WTC11 (cell line): ENCODE results near the gene NOPCHAP1. TPM values are rescaled to one million over a fixed set of nuclear protein-coding genes. Genes with fewer than 3 reads are reported as not detected.

Source experiments
- ATAC-seq: fragments of 200-7000 bp; cut with Tn5 transposase; 2 replicates; pipeline ENCODE4 v1.10.0; 2021; ENCODE audit warnings: mild to moderate bottlenecking, moderate library complexity
- CTCF ChIA-PET: fragments of 300-600 bp; sonication (Branson Sonifier 250); formaldehyde crosslinking; loops from one replicate; lab custom pipeline; 2021; ENCODE audit warnings: antibody characterized with exemption; lab: Charles Lee
- POLR2A ChIA-PET: fragments of 350-600 bp; sonication (Branson Sonifier 250); formaldehyde crosslinking; loops from one replicate; lab custom pipeline; 2021; ENCODE audit warnings: antibody characterized with exemption; lab: Charles Lee
- DNase-seq: peaks from one replicate; pipeline ENCODE4 v3.0.0; 2021; ENCODE audit warnings: low spot score
- H3K27ac Mint-ChIP-seq: 2 replicates; pipeline ENCODE4 v1.8.0; 2021; ENCODE audit warnings: mixed read lengths
- H3K27me3 Mint-ChIP-seq: 2 replicates; pipeline ENCODE4 v1.8.0; 2021; ENCODE audit warnings: low read depth, mild to moderate bottlenecking, moderate library complexity, mixed read lengths
- H3K36me3 Mint-ChIP-seq: 2 replicates; pipeline ENCODE4 v1.8.0; 2021; ENCODE audit warnings: mixed read lengths
- H3K4me1 Mint-ChIP-seq: 2 replicates; pipeline ENCODE4 v1.8.0; 2022; ENCODE audit warnings: mixed read lengths
- H3K4me3 Mint-ChIP-seq: 2 replicates; pipeline ENCODE4 v1.8.0; 2021; ENCODE audit warnings: mild to moderate bottlenecking, moderate library complexity, mixed read lengths
- H3K9me3 Mint-ChIP-seq: 2 replicates; pipeline ENCODE4 v1.8.0; 2021; ENCODE audit warnings: mixed read lengths
- ATF1 ChIP-seq: sonication (generic); formaldehyde crosslinking; IDR thresholded peaks from 2 replicates; pipeline ENCODE4 v1.8.1; 2023; ENCODE audit warnings: mild to moderate bottlenecking, moderate library complexity, missing genetic modification reagents
- CBFB ChIP-seq: sonication (generic); formaldehyde crosslinking; IDR thresholded peaks from 2 replicates; pipeline ENCODE4 v1.8.1; 2022; ENCODE audit warnings: mild to moderate bottlenecking, low read depth, missing genetic modification reagents
- EMX1 ChIP-seq: fragments of 250-450 bp; sonication (Bioruptor Pico); IDR thresholded peaks from 2 replicates; pipeline ENCODE4 v1.8.0; 2021; ENCODE audit warnings: mild to moderate bottlenecking
- ESRRA ChIP-seq: sonication (generic); formaldehyde crosslinking; IDR thresholded peaks from 2 replicates; pipeline ENCODE4 v1.8.1; 2022; ENCODE audit warnings: mild to moderate bottlenecking, missing genetic modification reagents, borderline replicate concordance
- FOXJ3 ChIP-seq: sonication (generic); formaldehyde crosslinking; IDR thresholded peaks from 2 replicates; pipeline ENCODE4 v1.9.0; 2021; ENCODE audit warnings: missing genetic modification reagents, mild to moderate bottlenecking, borderline replicate concordance
- FOXK1 ChIP-seq: sonication (generic); formaldehyde crosslinking; IDR thresholded peaks from 2 replicates; pipeline ENCODE4 v1.8.0; 2022; ENCODE audit warnings: mild to moderate bottlenecking, moderate library complexity, missing genetic modification reagents
- FOXP1 ChIP-seq: sonication (generic); formaldehyde crosslinking; IDR thresholded peaks from 2 replicates; pipeline ENCODE4 v1.8.0; 2022; ENCODE audit warnings: missing genetic modification reagents, mild to moderate bottlenecking, moderate library complexity, borderline replicate concordance
- GRHL2 ChIP-seq: fragments of 250-450 bp; sonication (Bioruptor Pico); IDR thresholded peaks from 2 replicates; pipeline ENCODE4 v1.8.0; 2022; ENCODE audit warnings: mild to moderate bottlenecking, moderate library complexity; ENCODE audit not compliant: insufficient replicate concordance, severe bottlenecking
- GTF2I ChIP-seq: fragments of 250-450 bp; sonication (Bioruptor Pico); conservative IDR thresholded peaks from 2 replicates; pipeline ENCODE4 v1.4.0; 2021; ENCODE audit warnings: mild to moderate bottlenecking
- IRF2 ChIP-seq: sonication (generic); formaldehyde crosslinking; IDR thresholded peaks from 2 replicates; pipeline ENCODE4 v1.8.0; 2022; ENCODE audit warnings: low read depth, missing genetic modification reagents, borderline replicate concordance
- JAZF1 ChIP-seq: fragments of 250-450 bp; sonication (Bioruptor Pico); IDR thresholded peaks from 2 replicates; pipeline ENCODE4 v1.9.0; 2021; ENCODE audit warnings: moderate library complexity, mild to moderate bottlenecking, inconsistent platforms
- USF1 ChIP-seq: sonication (generic); formaldehyde crosslinking; IDR thresholded peaks from 2 replicates; pipeline ENCODE4 v1.8.0; 2022; ENCODE audit warnings: mild to moderate bottlenecking, missing genetic modification reagents
- ZNF121 ChIP-seq: sonication (generic); formaldehyde crosslinking; IDR thresholded peaks from 2 replicates; pipeline ENCODE4 v1.8.0; 2023; ENCODE audit warnings: missing genetic modification reagents
- ZNF416 ChIP-seq: fragments of 250-450 bp; sonication (Bioruptor Pico); IDR thresholded peaks from 2 replicates; pipeline ENCODE4 v1.9.0; 2021; ENCODE audit warnings: mild to moderate bottlenecking, inconsistent platforms
- ZNF423 ChIP-seq: fragments of 250-450 bp; sonication (Bioruptor Pico); IDR thresholded peaks from 2 replicates; pipeline ENCODE4 v2.1.2; 2022; ENCODE audit warnings: mild to moderate bottlenecking, moderate library complexity
- total RNA-seq: library from RNA; stranded (reverse); gene quantifications from 3 replicates; pipeline ENCODE4 v1.2.3, GENCODE V29; 2021
- TF ChIP-seq, protein P1 (sequence below): sonication (generic); formaldehyde crosslinking; IDR thresholded peaks from 2 replicates; pipeline ENCODE4 v1.8.1; 2022; ENCODE audit warnings: low read depth, missing genetic modification reagents, borderline replicate concordance
- TF ChIP-seq, protein P2 (sequence below): sonication (generic); formaldehyde crosslinking; IDR thresholded peaks from 2 replicates; pipeline ENCODE4 v1.8.0; 2023; ENCODE audit warnings: missing genetic modification reagents, mild to moderate bottlenecking, borderline replicate concordance
- TF ChIP-seq, protein P3 (sequence below): sonication (generic); formaldehyde crosslinking; IDR thresholded peaks from 2 replicates; pipeline ENCODE4 v1.8.1; 2022; ENCODE audit warnings: low read depth, mild to moderate bottlenecking, moderate library complexity, missing genetic modification reagents, borderline replicate concordance
- TF ChIP-seq, protein P4 (sequence below): sonication (generic); formaldehyde crosslinking; IDR thresholded peaks from 2 replicates; pipeline ENCODE4 v1.8.1; 2022; ENCODE audit warnings: mild to moderate bottlenecking, moderate library complexity, missing genetic modification reagents

The NOPCHAP1 gene
- total RNA-seq, 1 experiment from 2014 or later: 34.8 TPM

- TF ChIP-seq ATF1 (CRISPR knock-in tag): no peak
- TF ChIP-seq FOXK1 (CRISPR knock-in tag): no peak
- no peak for TF ChIP-seq ZNF423
- no peak for TF ChIP-seq FOXJ3
- TF ChIP-seq GRHL2 (CRISPR knock-in tag): no peak
- no peak for TF ChIP-seq JAZF1
- no peak for TF ChIP-seq ESRRA (CRISPR knock-in tag)
- TF ChIP-seq USF1 (CRISPR knock-in tag): no peak
- TF ChIP-seq, protein P1, sequence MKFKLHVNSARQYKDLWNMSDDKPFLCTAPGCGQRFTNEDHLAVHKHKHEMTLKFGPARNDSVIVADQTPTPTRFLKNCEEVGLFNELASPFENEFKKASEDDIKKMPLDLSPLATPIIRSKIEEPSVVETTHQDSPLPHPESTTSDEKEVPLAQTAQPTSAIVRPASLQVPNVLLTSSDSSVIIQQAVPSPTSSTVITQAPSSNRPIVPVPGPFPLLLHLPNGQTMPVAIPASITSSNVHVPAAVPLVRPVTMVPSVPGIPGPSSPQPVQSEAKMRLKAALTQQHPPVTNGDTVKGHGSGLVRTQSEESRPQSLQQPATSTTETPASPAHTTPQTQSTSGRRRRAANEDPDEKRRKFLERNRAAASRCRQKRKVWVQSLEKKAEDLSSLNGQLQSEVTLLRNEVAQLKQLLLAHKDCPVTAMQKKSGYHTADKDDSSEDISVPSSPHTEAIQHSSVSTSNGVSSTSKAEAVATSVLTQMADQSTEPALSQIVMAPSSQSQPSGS (CRISPR knock-in tag): no peak
These were observed 5.5 kb downstream of the NOPCHAP1 start (continued) for GRCh38 chr12:104991565-104992128.

GRCh38 chr12:104994336-104994735 is 8.2 kb downstream of the NOPCHAP1 start:
- Mint-ChIP-seq H3K36me3 (peaks cover 90% of the 10 kb centered on the region), H3K4me1 (no peaks in the 10 kb centered on the region), H3K4me3 (no peak overlapping the region), H3K27ac (no peak overlapping the region), H3K27me3 (no peaks in the 10 kb centered on the region), H3K9me3 (no peaks in the 10 kb centered on the region)
- POLR2A ChIA-PET: no interaction called here
- DNase-seq (no peak), ATAC-seq (no peak)
- CTCF ChIA-PET: no interaction called here
- TF ChIP-seq CBFB (no peak), ZNF416 (no peak), FOXP1 (CRISPR knock-in tag) (no peak), GTF2I (no peak), IRF2 (no peak), EMX1 (CRISPR knock-in tag) (no peak), ZNF121 (no peak), JAZF1 (no peak)
- TF ChIP-seq, protein P2, sequence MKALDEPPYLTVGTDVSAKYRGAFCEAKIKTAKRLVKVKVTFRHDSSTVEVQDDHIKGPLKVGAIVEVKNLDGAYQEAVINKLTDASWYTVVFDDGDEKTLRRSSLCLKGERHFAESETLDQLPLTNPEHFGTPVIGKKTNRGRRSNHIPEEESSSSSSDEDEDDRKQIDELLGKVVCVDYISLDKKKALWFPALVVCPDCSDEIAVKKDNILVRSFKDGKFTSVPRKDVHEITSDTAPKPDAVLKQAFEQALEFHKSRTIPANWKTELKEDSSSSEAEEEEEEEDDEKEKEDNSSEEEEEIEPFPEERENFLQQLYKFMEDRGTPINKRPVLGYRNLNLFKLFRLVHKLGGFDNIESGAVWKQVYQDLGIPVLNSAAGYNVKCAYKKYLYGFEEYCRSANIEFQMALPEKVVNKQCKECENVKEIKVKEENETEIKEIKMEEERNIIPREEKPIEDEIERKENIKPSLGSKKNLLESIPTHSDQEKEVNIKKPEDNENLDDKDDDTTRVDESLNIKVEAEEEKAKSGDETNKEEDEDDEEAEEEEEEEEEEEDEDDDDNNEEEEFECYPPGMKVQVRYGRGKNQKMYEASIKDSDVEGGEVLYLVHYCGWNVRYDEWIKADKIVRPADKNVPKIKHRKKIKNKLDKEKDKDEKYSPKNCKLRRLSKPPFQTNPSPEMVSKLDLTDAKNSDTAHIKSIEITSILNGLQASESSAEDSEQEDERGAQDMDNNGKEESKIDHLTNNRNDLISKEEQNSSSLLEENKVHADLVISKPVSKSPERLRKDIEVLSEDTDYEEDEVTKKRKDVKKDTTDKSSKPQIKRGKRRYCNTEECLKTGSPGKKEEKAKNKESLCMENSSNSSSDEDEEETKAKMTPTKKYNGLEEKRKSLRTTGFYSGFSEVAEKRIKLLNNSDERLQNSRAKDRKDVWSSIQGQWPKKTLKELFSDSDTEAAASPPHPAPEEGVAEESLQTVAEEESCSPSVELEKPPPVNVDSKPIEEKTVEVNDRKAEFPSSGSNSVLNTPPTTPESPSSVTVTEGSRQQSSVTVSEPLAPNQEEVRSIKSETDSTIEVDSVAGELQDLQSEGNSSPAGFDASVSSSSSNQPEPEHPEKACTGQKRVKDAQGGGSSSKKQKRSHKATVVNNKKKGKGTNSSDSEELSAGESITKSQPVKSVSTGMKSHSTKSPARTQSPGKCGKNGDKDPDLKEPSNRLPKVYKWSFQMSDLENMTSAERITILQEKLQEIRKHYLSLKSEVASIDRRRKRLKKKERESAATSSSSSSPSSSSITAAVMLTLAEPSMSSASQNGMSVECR: no peak
- TF ChIP-seq, protein P3, sequence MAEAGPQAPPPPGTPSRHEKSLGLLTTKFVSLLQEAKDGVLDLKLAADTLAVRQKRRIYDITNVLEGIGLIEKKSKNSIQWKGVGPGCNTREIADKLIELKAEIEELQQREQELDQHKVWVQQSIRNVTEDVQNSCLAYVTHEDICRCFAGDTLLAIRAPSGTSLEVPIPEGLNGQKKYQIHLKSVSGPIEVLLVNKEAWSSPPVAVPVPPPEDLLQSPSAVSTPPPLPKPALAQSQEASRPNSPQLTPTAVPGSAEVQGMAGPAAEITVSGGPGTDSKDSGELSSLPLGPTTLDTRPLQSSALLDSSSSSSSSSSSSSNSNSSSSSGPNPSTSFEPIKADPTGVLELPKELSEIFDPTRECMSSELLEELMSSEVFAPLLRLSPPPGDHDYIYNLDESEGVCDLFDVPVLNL (CRISPR knock-in tag): no peak

DNA sequence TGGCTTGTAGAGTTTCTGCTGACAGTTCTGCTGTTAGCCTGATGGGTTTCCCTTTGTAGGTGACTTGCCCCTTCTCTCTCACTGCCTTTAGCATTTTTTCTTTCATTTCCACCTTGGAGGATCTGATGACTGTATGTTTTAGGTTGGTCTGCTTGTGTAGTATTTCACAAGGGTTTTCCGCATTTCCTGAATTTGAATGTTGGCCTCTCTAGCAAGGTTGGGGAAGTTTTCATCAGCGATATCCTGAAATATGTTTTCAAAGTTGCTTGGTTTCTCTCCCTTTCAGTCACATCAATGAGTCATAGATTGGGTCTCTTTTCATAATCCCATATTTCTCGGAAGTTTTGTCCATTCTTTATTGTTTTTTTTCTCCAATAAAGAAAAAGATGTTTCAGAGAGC is 11.4 kb downstream of the NOPCHAP1 start:
- Mint-ChIP-seq H3K9me3 (no peaks in the 10 kb centered on the region; the same call in 1 of the 2 replicates), H3K27ac (no peak overlapping the region), H3K36me3 (peaks cover 90% of the 10 kb centered on the region), H3K4me3 (no peak overlapping the region)
- POLR2A ChIA-PET: no interaction called here
- DNase-seq (no peak), ATAC-seq (no peak)
- CTCF ChIA-PET: no interaction called here
- TF ChIP-seq, protein P4, sequence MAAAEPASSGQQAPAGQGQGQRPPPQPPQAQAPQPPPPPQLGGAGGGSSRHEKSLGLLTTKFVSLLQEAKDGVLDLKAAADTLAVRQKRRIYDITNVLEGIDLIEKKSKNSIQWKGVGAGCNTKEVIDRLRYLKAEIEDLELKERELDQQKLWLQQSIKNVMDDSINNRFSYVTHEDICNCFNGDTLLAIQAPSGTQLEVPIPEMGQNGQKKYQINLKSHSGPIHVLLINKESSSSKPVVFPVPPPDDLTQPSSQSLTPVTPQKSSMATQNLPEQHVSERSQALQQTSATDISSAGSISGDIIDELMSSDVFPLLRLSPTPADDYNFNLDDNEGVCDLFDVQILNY: no peak
- TF ChIP-seq, all 79 proteins: peak for 0
- H3K4me1 Mint-ChIP-seq: no peaks in the 10 kb centered on the region
- H3K27me3 Mint-ChIP-seq: no peaks in the 10 kb centered on the region
